ENCODE data around the gene SCART1.
"Not testable (repeated sequence)": the region's sequence is repeated elsewhere in the genome, so short reads cannot be mapped to it uniquely, and the experiment has no call there.

SCART1 gene

GRCh38 chr10:133438711-133439273 lies 15.0 kb upstream of the SCART1 start:
- no peak for DNase-seq

GRCh38 chr10:133439517-133440461 lies 14.0 kb upstream of the SCART1 start:
- no peak for DNase-seq

- DNase-seq: no peak
These were observed 13.0 kb upstream of the SCART1 start for GRCh38 chr10:133440633-133441285.

- not testable (repeated sequence) for DNase-seq
These were observed 12.4 kb upstream of the SCART1 start for GRCh38 chr10:133441356-133441755.

GRCh38 chr10:133441780-133442179 lies 12.0 kb upstream of the SCART1 start:
- no peak for DNase-seq

- DNase-seq: no peak
These were observed 11.4 kb upstream of the SCART1 start for GRCh38 chr10:133442191-133442966.

GRCh38 chr10:133442967-133443924 lies 10.5 kb upstream of the SCART1 start:
- no peak for DNase-seq

GRCh38 chr10:133444342-133445267 lies 9.1 kb upstream of the SCART1 start:
- no peak for DNase-seq

GRCh38 chr10:133445268-133445732 lies 8.4 kb upstream of the SCART1 start:
- no peak for DNase-seq

GRCh38 chr10:133445751-133446708 lies 7.7 kb upstream of the SCART1 start:
- no peak for DNase-seq

- no peak for DNase-seq
These were observed 6.8 kb upstream of the SCART1 start for GRCh38 chr10:133446979-133447378.

- no peak for DNase-seq
These were observed 5.6 kb upstream of the SCART1 start for GRCh38 chr10:133448120-133448519.

- DNase-seq: no peak
These were observed 2.4 kb upstream of the SCART1 start for GRCh38 chr10:133451346-133451745.

- no peak for DNase-seq
These were observed 1.3 kb upstream of the SCART1 start for GRCh38 chr10:133452453-133452852.

GRCh38 chr10:133454204-133454893 lies 604 bp downstream of the SCART1 start:
- no peak for DNase-seq

GRCh38 chr10:133455196-133455595 lies 1.5 kb downstream of the SCART1 start:
- no peak for DNase-seq

GRCh38 chr10:133455611-133456031 lies 1.9 kb downstream of the SCART1 start:
- no peak for DNase-seq
